GM18951 (cell line): ENCODE measurements around the gene PDCD11.

ENCODE experiments used
- POLR2A ChIP-seq: IDR thresholded peaks from 4 replicates; pipeline ENCODE4 v1.6.1; 2011; ENCODE audit warnings: mild to moderate bottlenecking; ENCODE audit not compliant: insufficient read length, insufficient read depth; ENCODE audit errors: extremely low read depth
- in situ Hi-C: fragments of 300-500 bp; cut with MboI; formaldehyde crosslinking; loops from one replicate; pipeline ENCODE4 v1.12.0; 2022; ENCODE audit warnings: low sequenced_read_pairs, mixed read lengths, inconsistent platforms; ENCODE audit not compliant: unreplicated experiment

The PDCD11 gene

DNA sequence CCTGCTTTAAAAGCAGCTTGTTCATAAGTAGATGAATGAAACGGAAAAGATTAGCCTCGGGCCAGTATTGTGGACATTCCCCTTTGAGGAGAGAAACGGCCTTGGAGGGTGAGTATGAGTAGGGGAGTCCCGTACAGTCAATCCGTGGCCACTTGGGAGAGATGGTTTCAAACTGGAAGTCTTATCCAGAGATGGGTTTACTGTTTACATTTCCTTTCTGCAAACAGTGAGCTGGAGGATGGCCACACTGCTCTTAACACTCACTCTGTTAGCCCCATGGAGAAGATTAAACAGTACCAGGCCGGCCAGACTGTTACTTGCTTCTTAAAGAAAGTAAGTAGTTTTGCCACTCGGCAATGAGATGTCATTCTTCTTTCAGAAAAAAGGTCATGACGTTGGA, 35.5 kb downstream of the PDCD11 start:
- no peak for TF ChIP-seq POLR2A
- in situ Hi-C loops = no loop called here

DNA sequence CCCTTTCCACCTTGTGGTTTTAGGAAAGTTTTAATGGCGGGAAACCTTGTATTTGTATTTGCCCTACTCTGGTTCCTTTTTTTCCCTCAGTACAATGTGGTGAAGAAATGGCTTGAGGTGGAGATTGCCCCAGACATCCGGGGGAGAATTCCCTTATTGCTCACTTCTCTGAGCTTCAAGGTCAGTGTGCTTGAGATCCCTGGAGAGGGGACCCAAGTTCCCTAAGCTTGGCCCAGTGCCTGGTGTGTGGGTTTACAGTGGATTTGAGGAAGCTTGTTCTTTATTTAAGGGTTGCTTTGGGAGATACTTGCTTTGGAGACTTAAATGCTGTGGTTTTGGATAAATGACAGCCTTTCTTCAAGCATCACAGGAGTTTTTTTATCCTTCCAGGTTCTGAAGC, 37.4 kb downstream of the PDCD11 start:
- TF ChIP-seq POLR2A = no peak
- in situ Hi-C loops = no loop called here

DNA sequence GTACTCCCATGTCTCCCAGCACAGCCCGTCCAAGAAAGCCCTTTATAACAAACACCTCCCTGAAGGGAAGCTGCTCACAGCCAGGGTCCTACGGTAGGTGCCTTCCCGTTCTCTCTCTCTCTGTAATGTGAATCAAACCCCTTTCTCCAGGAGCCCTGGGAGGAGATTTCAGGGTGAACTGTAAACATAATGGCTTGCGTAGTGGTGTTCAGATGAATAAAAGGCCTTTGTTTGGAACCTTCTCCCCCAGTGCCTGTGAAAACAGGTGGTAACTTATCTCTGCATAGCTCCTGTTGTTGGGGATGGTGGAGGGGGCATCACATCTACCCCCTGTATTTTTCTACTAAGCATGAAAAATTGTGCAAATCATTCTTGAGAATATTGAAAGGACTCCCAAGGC, 43.4 kb downstream of the PDCD11 start:
- no peak for TF ChIP-seq POLR2A
- in situ Hi-C loops = no loop called here

DNA sequence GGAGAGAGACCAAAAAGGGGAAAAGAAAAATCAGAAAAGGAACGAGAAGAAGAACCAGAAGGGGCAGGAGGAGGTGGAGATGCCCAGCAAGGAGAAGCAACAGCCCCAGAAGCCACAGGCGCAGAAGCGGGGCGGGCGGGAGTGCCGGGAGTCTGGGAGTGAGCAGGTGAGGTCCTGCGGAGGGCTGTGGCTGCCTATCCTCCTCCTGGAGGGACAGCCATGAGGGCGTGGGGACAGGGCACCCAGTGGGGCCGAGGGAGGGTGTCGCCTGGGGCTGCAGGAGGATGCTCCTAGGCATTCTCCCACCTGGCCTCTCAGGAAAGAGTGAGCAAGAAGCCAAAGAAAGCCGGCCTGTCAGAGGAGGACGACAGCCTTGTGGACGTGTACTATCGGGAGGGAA, 44.0 kb downstream of the PDCD11 start:
- no peak for TF ChIP-seq POLR2A

DNA sequence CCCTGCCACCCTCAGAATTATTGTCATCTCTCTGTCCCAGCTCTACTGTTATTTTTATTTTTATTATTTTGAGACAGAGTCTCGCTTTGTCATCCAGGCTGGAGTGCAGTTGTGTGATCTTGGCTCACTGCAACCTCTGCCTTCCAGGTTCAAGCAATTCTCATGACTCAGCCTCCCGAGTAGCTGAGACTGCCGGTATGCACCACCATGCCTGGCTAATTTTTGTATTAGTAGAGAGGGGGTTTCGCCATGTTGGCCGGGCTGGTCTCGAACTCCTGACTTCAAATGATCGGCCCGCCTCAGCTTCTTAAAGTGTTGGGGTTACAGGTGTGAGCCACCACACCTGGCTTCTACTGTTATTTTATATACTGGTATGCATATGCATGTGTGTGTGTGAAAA, 44.8 kb downstream of the PDCD11 start:
- in situ Hi-C loops = no loop called here
- no peak for TF ChIP-seq POLR2A

More for the DNA sequence above, 44.0 kb downstream of the PDCD11 start:
- in situ Hi-C loops = no loop called here

DNA sequence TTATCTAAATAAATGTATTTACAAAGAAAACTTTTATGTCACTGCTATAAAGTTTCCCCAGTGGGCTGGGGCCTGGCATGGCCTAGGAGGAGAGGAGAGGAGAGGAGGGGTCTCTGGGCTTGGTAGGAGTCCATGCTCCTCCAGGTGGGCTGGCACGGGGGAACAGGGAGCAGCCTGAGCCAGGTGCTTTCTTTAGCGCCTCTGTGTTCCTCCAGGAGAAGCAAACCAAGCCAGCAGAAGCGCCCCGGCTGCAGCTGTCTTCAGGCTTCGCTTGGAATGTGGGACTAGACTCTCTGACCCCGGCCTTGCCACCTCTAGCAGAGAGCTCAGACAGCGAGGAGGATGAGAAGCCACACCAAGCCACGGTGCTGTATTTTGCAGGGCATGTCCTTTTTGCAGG, 45.2 kb downstream of the PDCD11 start:
- in situ Hi-C loops = no loop called here
- TF ChIP-seq POLR2A = no peak

DNA sequence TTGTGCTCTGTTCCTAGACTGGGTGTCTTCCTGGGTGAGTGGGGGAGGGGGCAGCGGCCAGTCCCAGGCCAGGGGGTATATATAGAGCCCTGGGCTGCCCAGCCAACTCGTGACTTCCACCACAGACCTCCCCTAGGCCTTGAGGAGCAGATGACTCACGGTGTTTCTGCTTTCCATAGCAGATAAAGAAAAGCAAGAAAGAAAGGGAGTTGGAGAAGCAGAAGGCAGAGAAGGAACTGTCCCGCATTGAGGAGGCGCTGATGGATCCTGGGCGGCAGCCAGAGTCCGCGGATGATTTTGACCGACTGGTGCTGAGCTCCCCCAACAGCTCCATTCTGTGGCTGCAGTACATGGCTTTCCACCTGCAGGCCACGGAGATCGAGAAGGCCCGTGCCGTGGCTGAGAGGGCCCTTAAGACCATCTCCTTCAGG, 45.6 kb downstream of the PDCD11 start:
- no peak for TF ChIP-seq POLR2A
- in situ Hi-C loops = no loop called here

DNA sequence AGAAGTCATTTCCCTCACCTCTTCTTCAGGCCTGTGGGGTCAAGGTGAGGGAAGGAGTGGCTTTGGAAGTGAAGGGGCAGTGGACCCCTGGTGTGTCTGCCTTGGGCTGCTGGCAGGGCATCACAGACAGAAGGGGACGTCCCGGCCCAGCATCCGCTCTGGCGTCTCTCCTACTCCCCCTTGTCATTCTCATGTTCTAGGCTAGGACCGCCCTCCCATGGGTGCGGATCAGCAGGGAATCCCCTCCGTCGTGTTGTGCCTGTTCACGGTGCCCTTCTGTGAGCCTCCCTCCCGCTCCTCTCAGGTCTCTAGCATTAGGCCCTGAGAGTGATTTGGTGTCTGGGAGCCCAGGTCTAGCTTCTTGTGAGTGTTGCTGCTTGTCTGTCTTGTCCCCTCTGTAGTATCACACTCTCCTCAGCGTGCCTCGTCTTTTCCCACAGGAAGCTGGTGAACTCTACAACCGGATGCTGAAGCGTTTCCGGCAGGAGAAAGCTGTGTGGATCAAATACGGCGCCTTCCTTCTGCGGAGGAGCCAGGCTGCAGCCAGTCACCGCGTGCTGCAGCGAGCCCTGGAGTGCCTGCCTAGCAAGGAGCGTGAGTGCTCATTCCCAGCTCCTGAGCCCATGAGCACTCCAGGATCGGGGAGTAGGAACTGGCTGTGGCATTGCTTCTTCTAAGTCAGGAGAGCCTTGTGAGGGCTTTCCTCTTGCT, 47.2 kb downstream of the PDCD11 start:
- in situ Hi-C loops = no loop called here
- TF ChIP-seq POLR2A = no peak

DNA sequence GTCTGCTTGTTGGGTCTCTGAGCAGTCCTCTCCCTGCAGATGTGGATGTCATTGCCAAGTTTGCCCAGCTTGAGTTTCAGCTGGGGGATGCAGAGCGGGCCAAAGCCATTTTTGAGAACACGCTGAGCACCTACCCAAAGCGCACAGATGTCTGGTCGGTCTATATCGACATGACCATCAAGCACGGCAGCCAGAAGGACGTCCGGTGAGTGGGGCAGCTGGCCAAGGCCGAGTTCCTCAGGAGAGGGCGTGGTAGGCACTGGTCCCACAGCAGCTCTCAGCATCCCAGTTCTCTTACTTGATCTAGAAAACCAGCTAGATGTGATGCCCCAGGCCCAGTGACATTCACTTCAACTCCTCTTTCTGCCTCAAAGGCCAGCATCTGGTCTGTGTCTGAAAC, 48.1 kb downstream of the PDCD11 start:
- in situ Hi-C loops = no loop called here
- no peak for TF ChIP-seq POLR2A

DNA sequence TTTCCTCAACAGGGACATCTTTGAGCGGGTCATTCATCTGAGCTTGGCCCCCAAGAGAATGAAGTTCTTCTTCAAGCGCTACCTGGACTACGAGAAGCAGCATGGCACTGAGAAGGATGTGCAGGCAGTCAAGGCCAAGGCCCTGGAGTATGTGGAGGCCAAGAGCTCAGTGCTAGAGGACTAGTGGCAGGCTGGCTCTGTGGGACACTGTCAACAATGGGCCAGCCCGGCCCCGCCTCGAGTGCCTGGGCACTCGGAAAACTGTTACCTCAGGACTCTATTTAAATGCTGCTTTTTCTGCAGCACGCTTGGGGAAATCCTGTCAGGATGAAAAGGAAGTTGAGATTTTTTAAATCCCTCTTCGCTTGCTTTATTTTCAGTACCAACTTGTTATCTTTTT, 48.9 kb downstream of the PDCD11 start:
- no peak for TF ChIP-seq POLR2A
- in situ Hi-C loops = no loop called here

DNA sequence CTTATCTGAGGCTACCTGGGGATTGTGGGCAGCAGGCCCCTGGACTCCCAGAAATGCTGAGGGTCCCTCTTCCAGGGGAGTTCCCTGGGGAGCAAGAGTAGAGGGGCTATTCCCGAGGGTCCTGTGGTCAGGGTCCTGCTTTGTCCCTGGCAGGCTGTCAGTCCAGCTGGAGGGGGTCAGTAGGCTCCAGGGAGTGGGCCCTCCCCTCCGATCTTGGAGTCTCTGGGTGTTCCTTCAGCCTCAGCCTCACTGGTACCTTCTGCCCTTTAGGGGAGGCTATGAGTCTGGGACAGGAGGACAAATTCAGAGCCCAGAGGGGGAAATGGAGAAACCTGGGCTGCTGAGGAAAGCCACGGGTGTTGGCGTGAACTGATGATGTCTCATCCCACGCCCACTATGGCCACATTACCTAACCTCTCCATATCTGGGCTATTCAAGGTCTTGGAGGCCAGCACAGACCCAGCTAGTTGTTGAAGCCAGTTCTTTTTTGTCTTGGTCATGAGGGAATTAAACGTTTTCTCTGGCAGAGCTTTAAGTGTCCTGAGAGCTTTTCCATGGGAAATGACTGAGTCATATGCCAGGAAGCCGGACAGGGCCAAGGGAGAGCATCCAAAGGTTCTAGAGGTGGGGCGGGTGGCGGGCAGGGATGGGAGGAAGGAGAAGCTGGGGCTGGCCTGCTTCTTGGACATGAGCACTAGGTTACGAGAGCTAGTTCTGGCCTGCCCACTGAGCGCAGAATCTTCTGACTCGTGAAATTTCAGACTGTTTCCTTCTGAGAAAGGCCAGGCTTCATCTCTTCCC, 49.5 kb downstream of the PDCD11 start:
- no peak for TF ChIP-seq POLR2A
- in situ Hi-C loops = no loop called here

DNA sequence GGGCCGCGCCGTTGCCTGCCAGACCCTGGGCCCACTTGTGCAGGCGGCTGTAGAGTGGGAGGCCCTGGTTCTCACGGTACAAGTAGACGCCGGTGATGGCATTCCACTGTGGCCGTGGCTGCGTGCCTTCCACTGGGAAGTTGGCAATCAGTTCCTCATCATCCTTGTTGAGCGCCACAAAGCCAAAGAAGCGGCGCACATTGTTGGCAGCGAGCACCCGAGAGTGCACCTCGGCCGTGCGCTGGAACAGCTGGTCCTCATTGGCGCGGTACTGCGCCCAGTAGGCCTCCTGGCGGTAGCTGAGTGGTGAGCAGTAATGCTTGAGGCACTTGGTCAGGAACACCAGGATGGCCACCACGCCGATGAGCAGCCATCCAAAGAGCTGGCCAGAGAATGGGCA, 50.8 kb downstream of the PDCD11 start:
- in situ Hi-C loops = no loop called here
- no peak for TF ChIP-seq POLR2A

DNA sequence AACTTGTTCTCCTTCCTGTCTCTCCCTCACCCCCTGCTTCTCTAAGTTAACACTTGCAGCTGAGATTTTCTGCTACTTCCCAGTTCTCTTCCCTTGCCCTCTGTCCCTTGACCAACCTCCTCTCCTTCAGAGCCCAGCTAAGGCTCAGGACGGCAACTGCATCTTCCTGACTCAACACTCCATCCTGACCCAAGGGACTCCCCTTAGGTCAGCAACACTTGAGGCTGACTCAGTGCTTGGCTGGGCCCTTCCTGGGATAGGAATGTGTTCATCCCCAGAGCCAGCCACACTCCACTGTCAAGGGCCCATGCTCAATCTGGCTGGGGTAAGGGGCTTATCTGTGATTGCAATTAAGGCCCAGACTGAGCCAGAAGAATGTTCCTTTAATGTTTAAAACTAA, 52.3 kb downstream of the PDCD11 start:
- in situ Hi-C loops = no loop called here
- TF ChIP-seq POLR2A = no peak
